C4-2B (cell line): ENCODE data around the gene OR6M1.

ENCODE experiments used
- CTCF ChIP-seq: fragments of 450-650 bp; conservative IDR thresholded peaks from 2 replicates; pipeline ENCODE4 v1.5.1; 2017; ENCODE audit warnings: mild to moderate bottlenecking
- ZFX ChIP-seq: fragments of 450-650 bp; IDR thresholded peaks from 2 replicates; pipeline ENCODE4 v1.6.1; 2017

GRCh38 chr11:123815122-123815521, 9.0 kb upstream of the OR6M1 start:
- no peak for TF ChIP-seq CTCF
- TF ChIP-seq ZFX = no peak
